ENCODE data around the gene CFLAR. TPM values are rescaled to one million over a fixed set of nuclear protein-coding genes. Genes with fewer than 3 reads are reported as not detected.

The CFLAR gene
- total RNA-seq, 1 experiment from 2014 or later = 35.6 TPM

DNA sequence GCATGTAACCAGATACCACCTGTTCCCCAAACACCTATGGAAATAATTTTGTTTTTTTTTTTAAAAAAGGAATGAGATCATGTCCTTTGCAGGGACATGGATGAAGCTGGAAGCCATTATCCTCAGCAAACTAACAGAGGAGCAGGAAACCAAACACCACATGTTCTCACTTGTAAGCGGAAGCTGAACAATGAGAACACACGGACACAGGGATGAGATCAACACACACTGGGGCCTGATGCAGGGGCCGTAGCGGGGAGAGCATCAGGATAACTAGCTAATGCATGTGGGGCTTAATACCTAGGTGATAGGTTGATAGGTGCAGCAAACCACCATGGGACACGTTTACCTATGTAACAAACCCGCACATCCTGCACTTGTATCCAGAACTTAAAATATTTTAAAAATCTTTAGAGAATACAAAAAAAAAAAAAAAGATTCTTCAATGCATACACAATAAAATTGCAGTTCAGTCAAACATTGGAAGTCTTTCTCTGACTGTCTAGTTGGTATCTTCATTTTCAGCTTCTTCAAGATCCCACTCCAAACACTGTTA lies 55.4 kb downstream of the CFLAR start:
- intact Hi-C loops (cut with micrococcal nuclease) = no loop called here
- DNase-seq (ENCODE audit: low read depth, low spot score) = no peak

More for the DNA sequence above, 55.4 kb downstream of the CFLAR start:
- no peaks in the 10 kb centered on the region for H4K20me1 ChIP-seq (ENCODE audit: insufficient read depth)
- no peaks in the 10 kb centered on the region for H3K79me2 ChIP-seq (ENCODE audit: insufficient read depth, low read length)
- ChIA-PET RAD21 (ENCODE audit: low non-redundant PET in 1 of 2, low total read pairs in 2 of 2, uncharacterized antibody in 2 of 2, unreplicated experiment in 2 of 2) (no interaction called here), CTCF (interaction anchor here (1.2 kb wide), 1 partner anchor 61 kb away, joined by 4 read pairs; no protein-coding TSS in a partner anchor), POLR2A (no interaction called here)
- no peaks in the 10 kb centered on the region for H3K36me3 ChIP-seq (ENCODE audit: control insufficient read depth in 1 of 2, insufficient read depth in 2 of 2, low read length in 2 of 2)
- no peak overlapping the region for H3K27ac ChIP-seq (ENCODE audit: low read depth, low read length)
- H3K4me3 ChIP-seq (replicated peaks in 1 of 2; ENCODE audit: low read depth in 1 of 2, low read length in 2 of 2) = no peak overlapping the region
- H3K4me1 ChIP-seq (ENCODE audit: control insufficient read depth in 1 of 2, insufficient read depth in 2 of 2, low read length in 2 of 2) = no peaks in the 10 kb centered on the region
- H3K4me2 ChIP-seq (ENCODE audit: low read length) = no peak overlapping the region
- no peak for TF ChIP-seq JUND (IDR thresholded peaks at IDR 0.05)
- no peak for TF ChIP-seq CBX3 (IDR thresholded peaks at IDR 0.05; ENCODE audit: low read depth)
- TF ChIP-seq ELF1 (IDR thresholded peaks at IDR 0.05; ENCODE audit: borderline replicate concordance, low read depth) = no peak
- no peak for TF ChIP-seq CEBPB (IDR thresholded peaks at IDR 0.05; ENCODE audit: low read depth)
- TF ChIP-seq, protein P1, sequence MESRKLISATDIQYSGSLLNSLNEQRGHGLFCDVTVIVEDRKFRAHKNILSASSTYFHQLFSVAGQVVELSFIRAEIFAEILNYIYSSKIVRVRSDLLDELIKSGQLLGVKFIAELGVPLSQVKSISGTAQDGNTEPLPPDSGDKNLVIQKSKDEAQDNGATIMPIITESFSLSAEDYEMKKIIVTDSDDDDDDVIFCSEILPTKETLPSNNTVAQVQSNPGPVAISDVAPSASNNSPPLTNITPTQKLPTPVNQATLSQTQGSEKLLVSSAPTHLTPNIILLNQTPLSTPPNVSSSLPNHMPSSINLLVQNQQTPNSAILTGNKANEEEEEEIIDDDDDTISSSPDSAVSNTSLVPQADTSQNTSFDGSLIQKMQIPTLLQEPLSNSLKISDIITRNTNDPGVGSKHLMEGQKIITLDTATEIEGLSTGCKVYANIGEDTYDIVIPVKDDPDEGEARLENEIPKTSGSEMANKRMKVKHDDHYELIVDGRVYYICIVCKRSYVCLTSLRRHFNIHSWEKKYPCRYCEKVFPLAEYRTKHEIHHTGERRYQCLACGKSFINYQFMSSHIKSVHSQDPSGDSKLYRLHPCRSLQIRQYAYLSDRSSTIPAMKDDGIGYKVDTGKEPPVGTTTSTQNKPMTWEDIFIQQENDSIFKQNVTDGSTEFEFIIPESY (IDR thresholded peaks at IDR 0.05; ENCODE audit: extremely low read depth, insufficient replicate concordance, low read length) = no peak
- no peak for TF ChIP-seq EZH2 (IDR thresholded peaks at IDR 0.05)
- TF ChIP-seq, protein P2, sequence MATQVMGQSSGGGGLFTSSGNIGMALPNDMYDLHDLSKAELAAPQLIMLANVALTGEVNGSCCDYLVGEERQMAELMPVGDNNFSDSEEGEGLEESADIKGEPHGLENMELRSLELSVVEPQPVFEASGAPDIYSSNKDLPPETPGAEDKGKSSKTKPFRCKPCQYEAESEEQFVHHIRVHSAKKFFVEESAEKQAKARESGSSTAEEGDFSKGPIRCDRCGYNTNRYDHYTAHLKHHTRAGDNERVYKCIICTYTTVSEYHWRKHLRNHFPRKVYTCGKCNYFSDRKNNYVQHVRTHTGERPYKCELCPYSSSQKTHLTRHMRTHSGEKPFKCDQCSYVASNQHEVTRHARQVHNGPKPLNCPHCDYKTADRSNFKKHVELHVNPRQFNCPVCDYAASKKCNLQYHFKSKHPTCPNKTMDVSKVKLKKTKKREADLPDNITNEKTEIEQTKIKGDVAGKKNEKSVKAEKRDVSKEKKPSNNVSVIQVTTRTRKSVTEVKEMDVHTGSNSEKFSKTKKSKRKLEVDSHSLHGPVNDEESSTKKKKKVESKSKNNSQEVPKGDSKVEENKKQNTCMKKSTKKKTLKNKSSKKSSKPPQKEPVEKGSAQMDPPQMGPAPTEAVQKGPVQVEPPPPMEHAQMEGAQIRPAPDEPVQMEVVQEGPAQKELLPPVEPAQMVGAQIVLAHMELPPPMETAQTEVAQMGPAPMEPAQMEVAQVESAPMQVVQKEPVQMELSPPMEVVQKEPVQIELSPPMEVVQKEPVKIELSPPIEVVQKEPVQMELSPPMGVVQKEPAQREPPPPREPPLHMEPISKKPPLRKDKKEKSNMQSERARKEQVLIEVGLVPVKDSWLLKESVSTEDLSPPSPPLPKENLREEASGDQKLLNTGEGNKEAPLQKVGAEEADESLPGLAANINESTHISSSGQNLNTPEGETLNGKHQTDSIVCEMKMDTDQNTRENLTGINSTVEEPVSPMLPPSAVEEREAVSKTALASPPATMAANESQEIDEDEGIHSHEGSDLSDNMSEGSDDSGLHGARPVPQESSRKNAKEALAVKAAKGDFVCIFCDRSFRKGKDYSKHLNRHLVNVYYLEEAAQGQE (IDR thresholded peaks at IDR 0.05; ENCODE audit: low read depth) = no peak
- no peak for ATAC-seq
- no peak overlapping the region for H3K9ac ChIP-seq (ENCODE audit: low read length)
- no peak overlapping the region for H2AFZ ChIP-seq (ENCODE audit: low read depth, low read length, poor library complexity, severe bottlenecking)
- H3K27me3 ChIP-seq (ENCODE audit: insufficient read depth, low read length) = no peaks in the 10 kb centered on the region
- no peaks in the 10 kb centered on the region for H3K9me2 ChIP-seq (ENCODE audit: insufficient read depth)
- BruUV-seq (replicated peaks) = no TSS peak
- H3K9me3 ChIP-seq (ENCODE audit: control insufficient read depth in 1 of 2, insufficient read depth in 1 of 2, low read depth in 1 of 2, low read length in 2 of 2) = no peaks in the 10 kb centered on the region

Data from HCT116 (cell line).